GDM1 (cell line): Measurements from ENCODE around the gene POM121L2.
"Not testable (repeated sequence)": the region's sequence is repeated elsewhere in the genome, so short reads cannot be mapped to it uniquely, and the experiment has no call there.

Source experiments
- DNase-seq: peaks from one replicate; lab custom pipeline; 2025; lab: John Stamatoyannopoulos, UW

Gene POM121L2

DNA sequence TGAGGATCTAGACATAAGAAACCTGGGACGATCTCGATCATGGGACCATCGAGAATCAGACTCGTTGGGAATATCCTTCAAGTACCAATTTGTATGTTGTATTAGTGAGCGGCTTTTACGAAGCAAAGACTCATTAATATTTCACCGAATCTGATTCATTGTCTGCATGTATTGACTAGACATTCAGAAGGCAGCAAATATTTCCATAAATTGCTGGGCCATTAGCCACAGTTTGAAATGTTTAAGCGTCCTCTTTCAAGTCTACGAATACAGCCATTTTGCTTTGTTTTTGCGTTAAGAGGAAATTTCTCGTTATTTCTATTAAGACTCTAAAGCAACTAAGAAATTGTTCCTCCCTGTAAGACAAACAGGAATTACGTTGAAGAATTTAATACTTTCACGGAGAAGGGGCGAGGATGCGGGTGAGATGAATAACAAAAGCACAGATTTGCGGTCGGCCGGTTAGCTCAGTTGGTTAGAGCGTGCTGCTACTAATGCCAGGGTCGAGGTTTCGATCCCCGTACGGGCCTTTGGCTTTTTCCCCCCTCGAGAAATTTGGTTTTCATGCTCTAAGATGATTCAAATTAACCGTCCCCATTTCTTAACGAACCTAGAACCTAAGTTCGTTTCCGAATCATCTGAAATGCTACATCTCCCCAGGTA lies 18.5 kb downstream of the POM121L2 start:
- DNase-seq, result no peak

DNA sequence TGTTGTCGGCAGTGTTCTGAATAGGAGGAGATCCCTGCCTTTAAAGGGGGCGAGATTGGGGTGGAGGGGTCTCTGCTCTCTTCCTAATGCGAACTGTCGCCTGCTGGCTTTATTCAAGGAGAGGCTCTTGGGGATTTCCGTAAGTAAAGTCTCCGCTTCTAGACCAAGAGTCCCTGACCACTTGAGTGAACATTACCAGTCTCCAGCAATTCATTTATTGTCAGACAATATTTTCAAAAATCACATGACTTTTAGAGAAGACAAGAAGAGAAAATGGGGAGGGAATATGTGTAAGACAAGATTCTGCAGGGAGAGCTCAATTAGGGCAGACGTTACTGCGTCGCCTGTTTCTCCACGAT lies 21.2 kb downstream of the POM121L2 start:
- DNase-seq, result no peak

DNA sequence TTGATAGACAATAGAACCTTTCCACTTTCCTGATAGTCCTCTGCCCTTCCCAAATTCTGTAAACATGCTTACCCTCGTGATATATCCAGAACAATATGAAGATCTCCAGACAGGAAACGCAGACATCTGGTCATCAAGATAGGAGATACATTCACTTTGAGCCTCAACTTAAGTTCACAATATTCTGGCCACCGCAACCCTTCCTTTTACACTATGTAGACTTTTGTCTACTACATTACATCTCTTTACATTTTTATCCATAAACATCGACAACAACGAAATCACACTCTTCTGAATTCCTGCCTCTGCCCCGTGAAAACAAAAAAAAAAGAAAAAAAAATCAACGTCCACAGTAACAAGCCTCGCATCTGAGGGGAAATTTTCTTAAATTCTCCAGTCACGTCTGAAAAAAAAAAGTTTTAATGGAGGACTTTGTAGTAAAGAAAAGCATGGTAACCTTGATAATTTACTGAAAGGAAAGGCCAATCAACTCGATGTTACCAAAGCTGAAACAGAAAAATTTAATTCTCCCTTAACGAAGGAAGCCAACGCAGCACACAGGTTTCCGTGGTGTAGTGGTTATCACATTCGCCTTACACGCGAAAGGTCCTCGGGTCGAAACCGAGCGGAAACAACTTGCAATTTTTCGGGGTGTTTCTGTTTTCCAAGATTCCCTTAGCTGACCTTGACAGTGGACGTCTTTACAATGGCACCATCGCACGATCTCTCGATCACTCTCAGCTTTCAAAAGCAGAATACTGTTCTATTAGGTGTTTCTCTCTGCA lies 21.8 kb downstream of the POM121L2 start:
- no peak for DNase-seq

DNA sequence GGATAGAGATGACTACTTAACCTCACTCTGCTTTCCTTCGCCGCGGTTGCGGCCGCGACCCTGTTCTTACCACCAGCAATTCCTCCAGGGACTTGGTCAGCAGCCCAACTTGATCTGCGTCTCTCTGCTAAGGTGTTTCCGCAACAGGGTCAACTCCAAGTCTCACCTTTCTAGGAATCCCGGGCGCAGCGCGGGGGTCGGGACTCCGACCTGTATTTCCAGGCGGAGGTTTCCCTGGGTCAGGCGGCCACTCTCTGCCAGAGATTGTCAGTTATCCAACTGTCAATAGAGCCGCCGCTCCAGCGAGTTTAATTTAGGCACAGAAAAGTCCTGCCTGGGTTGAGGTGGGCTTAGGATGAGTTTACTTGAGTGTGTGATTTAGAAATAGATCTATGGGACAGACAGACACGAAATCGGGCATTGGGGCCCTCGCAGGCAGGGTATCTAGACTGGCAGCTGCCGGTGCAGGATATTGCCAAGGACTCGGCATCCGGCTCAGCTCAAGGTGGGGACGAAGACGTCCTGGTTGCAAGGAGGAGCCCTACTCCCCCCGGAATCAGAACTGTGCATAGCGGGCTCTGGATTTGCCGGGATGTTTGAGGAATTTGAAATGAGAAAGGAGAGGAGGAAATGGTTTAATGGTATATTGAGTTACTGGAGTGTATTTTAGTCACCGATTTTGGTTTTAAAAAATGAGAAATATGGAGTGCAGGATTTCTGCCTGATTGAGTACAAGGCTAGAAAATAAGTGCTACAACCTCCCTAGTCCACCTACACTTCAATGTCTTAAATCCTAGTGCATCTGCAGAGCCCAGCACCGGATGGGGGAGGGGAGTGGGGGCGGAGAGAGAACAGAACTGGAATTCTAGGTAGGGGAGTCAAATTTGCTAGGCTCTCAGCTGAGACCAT lies 23.7 kb downstream of the POM121L2 start:
- DNase-seq, result no peak

DNA sequence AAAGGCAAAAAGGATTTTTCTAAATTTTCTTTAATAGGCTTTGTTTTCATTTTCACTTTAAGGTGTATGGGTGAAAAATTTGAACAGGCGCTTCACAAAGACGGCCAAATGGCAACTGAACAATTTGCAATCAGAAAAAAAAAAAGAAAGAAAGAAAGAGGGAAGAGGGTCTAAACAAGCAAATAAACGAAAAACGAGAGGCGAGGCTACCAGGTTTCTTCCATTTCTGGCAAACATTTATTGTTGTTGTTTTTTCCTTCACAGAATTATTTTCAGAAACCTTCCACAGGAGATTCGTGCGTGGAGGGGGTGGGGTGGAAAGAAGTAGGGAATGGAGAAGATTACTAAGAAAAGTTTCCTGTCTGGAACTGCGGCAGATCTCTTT lies 24.3 kb downstream of the POM121L2 start:
- no peak for DNase-seq

DNA sequence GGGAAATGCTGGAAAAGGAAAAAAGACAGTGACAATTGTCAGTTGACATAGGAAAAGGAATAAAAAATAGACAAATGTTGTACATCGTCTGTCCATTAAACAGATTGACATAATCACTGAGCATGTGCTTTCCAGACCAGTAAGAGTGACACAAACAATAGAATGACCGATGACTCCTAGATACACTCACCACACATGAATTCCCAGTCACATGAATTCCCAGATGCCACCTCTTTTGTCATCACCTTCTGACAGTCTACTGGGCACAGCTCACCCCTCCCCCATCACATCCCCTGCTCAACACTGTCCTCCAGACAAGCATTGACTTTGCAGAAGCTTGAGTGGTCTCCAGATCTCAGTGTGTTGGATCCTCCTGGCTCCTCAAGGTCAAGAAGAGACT lies 25.9 kb downstream of the POM121L2 start:
- DNase-seq, result no peak

DNA sequence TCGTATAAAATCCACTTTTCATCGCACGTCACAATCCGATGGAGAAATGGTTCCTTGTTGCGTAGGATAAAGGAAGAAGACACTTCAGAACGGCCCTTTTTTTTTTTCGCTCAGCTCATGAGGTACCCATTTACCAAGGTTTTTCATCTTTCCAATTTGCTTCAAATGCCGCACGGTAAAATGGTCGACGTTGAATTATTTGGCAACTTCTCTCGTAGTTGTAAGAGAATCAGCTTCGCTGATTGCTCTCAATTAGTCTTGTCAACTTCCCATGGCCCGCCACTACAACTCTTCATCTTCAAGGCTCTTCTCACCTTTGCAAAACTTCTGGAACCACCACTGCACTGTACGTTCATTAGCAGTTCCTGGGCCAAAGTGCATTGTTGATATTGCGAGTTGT lies 28.8 kb downstream of the POM121L2 start:
- no peak for DNase-seq

DNA sequence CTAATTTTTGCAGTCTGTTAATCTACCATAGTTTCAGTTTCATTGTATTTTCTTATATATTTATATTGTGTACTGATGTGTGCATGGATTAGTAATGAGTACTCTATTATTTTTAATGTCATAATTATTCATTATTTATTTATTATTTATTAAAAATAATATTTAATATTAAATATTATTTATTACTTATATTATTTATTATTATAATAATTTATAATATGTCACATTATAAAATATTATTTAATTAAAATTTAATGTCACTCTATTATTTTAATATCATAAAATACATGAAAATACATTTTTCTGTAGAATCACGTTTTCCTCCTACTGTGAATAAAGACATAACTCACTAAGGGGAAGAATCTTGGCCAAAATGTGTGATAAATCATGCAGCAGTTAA lies 30.5 kb downstream of the POM121L2 start:
- no peak for DNase-seq

DNA sequence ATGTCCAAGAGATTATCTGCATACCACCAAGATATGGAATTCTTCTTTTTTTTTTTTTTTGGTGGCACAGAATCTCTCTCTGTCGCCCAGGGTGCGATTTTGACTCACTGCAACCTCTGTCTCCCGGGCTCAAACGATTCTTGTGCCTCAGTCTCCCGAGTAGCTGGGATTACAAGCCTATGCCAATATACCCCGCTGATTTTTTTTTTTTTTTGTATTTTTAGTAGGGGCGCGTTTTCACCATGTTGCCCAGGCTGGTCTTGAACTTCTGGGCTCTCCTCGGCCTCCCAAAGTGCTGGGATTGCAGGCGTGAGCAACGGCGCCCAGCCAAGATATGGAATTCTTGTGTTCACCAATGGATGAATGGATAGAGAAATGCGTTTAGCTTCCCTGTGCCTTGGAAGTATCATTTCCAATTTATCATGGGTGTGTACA lies 31.0 kb downstream of the POM121L2 start:
- no peak for DNase-seq

DNA sequence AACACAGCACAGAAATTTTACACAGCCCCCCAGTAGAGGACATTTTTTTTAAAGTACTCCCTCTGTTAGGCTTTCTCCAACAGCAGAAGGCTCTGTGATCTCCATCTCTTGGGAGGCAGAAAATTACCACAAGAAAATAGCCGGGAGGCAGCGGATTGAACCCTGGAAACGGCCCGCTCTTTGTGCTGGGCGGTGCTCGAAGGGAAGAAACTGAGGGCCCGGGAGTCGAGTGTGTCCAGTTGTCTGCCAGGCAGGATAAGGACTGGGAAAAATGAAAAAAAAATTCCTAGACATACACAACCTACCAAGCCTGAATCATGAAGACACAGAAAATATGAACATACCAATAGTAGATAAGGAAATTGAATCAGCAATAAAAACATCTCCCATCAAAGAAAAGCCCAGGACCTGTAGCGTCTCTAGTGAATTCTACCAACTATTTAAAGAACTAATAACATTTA lies 31.5 kb downstream of the POM121L2 start:
- no peak for DNase-seq

DNA sequence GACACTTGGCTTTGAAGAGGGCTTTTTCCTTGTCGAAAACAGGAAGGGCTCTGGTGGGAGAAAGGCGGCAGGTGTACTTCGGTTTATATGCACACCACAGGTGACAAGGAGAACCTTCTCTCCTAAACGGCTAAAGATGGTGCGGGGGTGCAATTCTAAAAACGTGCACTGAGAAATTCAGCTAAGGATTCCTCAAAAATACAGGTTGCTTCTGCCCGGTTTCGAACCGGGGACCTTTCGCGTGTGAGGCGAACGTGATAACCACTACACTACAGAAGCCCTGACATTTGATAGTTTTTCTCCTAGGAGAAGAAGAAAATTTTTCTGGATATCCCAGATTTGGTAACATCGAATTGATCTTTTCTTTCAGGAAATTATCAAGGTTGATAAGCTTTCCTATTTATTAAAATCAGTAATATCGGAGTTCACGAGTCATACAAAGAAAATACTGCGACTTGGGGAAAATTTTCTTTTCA lies 32.0 kb downstream of the POM121L2 start:
- peak; percentile 1 for DNase-seq

DNA sequence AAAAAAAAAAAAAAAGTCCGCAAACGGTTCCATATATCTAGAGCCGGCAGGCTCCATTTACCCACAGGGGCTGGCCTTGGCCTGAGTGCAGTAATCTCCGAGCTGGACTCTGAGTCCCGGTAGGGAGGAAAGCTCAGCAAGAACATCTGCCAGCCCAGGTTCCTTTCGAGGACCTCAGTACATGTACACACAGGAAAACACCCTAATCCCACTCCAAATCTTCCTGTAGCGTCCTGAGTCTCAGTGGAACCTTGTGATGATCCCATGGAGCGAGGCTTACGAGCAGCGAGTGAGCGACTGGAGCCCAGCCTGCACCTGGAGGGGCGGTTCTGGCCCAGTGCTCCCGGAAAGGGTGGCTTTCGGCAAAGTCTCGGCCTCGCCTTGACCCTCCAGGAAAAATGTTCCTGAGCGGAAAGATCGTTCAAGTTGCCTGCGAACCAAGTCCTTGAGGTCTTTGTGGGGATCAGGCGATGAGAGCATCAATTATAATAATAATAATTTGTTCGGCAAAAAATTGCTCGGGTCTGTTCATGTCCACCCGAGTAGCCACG lies 32.5 kb downstream of the POM121L2 start:
- no peak for DNase-seq

DNA sequence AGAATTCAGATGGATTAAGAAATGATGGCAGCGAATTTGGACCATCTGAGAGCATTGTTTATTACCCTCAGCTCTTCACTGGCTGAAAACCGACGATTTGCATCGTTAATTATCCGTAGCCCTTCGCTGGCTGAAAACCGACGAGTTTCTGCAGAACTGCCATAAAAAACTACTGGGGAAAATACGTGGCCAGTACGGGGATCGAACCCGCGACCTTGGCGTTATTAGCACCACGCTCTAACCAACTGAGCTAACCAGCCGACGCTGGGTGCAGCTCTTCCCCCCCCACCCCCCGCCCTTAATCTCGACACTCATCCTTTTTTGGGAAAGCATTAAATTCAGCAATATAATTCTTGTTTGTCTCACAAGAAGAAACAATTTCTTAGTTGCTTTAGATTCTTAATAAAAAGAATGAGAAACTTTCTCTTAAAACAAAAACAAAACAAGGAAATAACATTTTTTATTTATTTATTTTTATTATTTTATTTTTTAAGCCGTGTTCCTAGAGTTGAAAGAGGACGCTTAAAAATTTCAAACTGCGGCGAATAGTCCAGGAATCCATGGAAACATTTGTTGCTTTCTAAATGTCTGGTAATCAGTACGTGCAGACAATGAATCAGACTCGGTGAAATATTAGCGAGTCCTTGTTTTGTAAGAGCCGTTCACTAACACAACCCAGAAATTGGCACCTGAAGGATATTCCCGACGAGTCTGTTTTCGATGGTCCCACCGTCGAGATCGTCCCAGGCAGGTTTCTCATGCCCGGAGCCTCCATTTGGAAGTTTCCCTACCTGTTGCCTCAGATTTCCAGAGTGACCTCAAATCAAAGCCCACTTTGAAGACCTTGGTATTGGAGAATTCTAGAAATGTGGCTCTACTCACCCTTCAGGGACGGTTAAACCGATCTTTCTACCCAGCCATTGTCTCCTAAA lies 36.8 kb downstream of the POM121L2 start:
- DNase-seq, result no peak

DNA sequence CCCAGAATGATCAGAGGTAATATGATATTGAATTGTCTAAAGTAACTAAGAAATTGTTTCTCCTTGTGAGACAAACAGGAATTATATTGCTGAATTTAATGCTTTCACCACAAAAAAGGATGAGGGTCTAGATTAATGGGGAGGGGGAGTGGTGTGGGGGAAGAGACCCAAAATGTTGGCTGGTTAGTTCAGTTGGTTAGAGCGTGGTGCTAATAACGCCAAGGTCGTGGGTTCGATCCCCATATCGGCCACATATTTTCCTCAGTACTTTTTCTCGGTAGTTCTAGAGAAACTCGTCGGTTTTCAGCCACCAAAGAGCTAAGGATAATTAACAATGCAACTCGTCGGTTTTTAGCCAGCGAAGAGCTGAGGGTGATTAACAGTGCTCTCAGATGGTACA lies 38.3 kb downstream of the POM121L2 start:
- DNase-seq, result no peak

DNA sequence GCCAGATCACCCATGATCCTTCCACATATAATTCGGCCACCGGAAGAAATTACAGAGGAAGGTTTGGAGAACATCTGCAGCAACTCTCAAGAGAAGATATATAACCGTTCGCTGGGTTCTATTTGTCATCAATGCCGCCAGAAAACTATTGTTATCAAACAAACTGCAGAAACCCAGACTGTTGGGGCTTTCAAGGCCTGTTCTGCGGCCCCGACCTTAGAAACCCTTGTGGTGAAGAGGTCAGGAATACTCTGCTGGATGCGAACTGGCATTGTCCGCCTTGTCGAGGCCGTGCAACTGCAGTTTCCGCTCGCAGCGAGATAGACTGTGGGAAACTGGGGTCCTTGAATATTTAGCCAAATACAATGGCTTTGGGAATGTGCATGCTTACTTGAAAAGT lies 43.3 kb downstream of the POM121L2 start:
- no peak for DNase-seq

DNA sequence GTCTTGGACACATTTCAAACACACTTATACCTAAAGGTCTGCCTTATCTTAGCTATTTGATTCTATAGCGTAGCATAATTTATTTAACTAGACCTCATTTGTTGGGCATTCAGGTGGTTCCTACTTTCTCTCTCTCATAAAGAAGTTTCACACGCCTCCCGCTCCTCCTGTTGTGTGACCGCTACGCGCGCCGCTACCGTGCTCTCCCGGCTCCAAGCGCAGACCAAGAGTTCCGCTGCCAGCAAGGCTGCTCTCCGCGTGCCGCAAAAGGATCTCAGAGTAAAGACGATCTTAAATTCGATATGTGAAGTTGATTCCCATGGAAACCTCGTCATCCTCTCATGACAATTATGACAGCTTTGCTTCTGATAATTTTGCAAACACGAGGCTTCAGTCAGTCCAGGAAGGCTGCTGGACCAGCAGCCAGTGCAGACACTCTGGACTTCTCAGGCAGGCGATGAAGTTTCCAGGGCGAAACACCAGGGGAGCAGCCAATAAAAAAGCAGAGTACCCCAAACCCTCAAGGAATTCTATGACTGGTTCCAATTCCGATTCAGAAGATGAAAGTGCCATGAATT lies 44.1 kb downstream of the POM121L2 start:
- DNase-seq, result no peak

DNA sequence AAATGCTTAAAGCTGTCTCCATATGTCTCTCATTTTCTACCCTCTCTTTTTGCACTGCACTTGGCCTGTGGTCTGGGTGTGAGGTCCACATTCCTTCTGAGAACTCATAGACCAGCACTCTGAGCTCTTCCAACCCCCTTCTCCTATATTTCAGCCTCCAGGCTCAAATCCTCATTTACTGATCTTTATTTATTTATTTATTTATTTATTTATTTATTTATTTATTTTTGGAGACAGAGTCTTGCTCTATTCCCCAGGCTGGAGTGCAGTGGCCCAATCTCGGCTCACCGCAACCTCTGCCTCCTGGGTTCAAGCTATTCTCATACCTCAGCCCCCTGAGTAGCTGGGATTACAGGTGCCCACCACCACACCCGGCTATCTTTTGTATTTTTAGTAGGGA lies 45.1 kb downstream of the POM121L2 start:
- DNase-seq, result not testable (repeated sequence)

DNA sequence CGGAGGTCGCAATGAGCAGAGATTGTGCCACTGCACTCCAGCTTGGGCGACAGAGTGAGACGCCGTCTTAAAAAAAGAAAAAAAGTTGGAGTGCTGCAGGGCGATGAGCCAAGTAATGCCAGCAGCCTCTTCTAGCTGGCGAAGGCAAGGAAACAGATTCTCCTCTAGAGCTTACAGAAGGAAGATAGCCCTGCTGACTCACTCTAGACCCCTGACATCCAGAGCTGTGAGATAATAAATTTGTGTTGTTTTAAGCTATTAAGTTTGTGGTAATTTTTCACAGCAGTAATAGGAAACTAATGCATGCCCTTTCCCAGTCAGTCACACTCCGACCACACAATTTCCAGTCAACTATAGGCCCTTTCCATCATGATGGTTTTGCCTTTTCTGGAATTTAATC lies 48.2 kb downstream of the POM121L2 start:
- no peak for DNase-seq

DNA sequence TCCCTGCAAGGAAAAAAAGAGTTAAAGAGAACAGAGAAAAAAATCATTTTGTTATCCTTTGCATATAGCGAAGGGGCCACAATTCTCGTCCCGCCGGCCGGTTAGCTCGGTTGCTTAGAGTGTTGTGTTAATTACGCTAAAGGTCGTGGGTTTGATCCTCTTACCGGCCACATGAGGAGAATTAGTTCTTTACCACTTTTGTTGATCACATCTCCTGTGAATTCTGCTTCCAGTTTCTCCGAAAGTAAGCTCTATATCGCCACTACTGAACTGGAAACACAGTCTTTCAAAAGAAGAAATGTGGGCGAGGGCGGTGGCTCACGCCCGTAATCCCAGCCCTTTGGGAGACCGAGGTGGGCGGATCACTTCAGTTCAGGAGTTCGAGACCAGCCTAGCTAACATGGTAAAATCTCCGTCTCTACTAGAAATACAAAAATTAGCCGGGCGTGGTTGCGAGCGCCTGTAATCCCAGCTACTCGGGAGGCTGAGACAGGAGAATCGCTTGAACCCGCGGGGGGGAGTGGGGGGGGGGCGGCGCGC lies 51.2 kb downstream of the POM121L2 start:
- DNase-seq, result no peak

DNA sequence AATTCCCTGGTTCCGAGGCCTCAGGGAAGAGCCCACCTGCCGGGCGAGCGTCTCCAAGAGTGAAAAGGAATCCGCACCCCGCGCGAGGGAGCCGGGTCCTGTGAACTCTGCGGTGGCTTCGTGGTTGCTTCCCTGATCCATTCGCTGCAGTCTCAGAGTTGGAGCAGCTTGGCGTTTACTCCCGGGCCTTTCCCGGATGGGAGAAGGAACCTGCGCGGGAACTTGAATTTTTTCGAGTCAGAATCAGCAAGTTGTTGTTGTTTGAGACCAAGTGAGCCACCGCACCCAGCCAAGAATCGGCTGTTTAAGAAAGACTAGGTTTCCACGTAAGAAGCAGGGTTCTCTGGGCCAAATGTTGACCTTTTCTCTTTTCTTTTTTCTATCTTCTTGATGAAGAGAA lies 51.7 kb downstream of the POM121L2 start:
- DNase-seq, result no peak
